HG03457 (cell line): Measurements from ENCODE around the gene ARL4C.

Experiments
- ATAC-seq: cut with Tn5 transposase; IDR thresholded peaks from one replicate; pipeline ENCODE4 v1.9.1; 2021; ENCODE audit warnings: moderate number of reproducible peaks; ENCODE audit not compliant: unreplicated experiment

Gene ARL4C, protein sequence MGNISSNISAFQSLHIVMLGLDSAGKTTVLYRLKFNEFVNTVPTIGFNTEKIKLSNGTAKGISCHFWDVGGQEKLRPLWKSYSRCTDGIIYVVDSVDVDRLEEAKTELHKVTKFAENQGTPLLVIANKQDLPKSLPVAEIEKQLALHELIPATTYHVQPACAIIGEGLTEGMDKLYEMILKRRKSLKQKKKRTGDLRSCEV

DNA sequence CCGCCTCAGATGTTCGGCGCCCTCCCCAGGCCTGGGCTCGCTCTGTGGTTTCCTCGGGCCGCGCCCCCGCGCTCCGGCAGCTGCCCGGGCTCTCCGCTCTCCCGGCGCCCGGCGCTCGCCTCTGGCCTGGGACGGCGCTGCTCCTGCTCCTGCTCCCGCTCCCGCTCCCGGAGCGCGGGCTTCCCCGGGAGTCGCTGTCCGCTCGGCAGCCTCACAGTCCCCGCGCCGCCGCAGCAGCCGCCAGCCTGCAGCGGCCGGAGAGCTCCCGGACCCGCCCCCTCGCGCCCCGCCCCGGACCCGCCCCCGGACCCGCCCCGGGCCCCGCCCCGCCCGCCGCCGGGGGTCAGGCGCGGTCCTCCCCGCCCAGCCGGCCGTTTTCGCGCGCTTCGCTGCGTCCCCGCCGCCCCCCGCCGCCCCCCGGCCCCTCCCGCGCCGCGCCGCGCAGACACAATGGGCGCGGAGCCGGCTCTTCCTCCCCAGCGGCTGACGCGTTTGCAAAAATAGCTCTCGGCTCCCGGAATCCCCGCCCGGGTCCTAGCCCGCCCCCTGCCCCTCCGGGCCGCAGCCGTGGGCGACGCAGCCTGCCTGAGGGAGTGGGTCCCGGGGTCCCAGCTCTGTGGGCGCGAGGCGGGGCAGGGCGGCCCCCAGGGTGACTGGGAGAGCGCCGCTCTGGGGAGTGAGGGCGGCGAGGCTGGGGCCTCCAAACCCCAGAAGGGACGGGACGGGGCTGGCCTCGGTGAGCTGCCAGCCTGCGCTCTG is at the start of gene ARL4C:
ARL4C (minus strand) TSS at position 247 of the 759 bp plus-strand sequence. CDS start 495 bp downstream, outside the sequence.
- peak; percentile 41 for ATAC-seq

DNA sequence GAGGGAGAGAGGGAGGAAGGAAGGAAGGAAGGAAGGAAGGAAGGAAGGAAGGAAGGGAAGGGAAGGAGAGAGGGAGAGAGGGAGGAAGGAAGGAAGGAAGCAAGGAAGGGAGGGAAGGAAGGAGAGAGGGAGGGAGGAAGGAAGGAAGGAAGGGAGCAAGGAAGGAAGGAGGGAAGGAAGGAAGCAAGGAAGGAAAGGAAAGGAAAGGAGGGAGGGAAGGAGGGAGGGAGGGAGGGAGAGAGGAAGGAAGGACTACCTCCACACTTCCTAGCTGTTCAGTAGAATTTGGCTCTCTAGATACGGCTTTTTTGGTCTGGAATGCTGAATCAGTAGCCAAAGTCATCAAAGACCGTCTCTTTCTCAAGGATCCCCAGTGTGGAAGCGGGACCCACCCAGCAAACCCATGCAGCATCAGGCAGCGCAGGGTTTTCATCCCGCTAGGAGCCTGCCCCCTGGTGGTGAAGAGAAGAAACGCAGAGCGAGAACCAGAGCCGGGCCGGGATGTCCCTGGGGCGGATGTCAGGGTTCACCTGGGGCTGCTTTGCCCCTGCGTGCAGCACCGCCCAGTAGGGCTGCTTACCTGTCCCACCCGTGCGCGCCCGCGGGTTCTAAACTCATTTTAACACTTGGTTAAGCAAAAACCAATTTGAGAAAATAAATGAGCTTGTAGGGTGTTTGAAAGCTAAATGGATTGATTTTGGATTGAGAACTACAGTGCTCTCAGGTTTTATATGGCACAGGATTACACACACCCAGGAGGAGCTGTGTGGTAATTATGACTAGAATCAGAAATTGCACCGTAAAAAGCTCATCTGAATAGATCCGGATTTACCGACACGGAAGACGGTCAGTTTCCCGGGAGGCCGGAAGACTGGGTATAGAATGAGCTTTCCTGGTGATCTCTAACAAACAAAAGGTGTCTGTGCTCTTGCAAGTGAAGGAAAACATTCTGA is 48.1 kb upstream of the ARL4C start:
- no peak for ATAC-seq

DNA sequence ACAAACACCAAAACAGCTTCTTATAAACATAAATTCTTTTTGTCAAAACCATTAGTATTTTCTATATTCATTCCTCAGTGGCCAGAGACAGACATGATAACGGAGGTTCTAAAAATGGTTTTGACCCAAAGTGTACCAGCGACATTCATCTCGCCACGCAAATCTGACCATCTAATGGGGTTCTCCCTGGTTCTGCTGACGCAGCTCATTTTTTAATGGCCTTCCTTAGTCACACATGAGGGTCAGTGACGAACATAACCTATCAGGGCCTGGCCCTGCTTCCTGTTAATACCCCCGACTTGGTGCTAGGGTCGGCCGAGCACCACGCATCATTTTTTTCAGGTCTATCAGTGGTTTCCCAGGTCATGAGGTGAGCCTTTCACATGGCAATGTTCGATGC is 45.9 kb upstream of the ARL4C start:
- ATAC-seq, result no peak

DNA sequence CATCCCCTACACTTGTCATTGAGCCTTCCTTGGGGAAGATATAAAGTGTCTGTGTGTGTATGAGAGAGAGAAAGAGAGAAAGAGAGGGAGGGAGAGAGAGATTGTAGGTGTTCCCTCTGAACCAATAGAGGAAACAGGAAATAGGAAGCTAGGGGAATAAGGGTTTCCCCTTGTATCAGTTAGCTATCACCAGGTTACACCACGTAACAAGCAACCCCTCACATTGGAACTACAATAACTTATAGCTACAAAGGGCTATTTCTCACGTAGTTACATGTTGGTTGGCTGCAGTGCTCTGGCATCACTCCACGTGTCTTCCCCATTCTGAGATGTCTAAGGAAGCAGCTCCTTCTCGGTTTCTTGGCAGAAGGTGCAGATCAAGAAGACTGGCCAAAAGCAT is 41.0 kb upstream of the ARL4C start:
- no peak for ATAC-seq

DNA sequence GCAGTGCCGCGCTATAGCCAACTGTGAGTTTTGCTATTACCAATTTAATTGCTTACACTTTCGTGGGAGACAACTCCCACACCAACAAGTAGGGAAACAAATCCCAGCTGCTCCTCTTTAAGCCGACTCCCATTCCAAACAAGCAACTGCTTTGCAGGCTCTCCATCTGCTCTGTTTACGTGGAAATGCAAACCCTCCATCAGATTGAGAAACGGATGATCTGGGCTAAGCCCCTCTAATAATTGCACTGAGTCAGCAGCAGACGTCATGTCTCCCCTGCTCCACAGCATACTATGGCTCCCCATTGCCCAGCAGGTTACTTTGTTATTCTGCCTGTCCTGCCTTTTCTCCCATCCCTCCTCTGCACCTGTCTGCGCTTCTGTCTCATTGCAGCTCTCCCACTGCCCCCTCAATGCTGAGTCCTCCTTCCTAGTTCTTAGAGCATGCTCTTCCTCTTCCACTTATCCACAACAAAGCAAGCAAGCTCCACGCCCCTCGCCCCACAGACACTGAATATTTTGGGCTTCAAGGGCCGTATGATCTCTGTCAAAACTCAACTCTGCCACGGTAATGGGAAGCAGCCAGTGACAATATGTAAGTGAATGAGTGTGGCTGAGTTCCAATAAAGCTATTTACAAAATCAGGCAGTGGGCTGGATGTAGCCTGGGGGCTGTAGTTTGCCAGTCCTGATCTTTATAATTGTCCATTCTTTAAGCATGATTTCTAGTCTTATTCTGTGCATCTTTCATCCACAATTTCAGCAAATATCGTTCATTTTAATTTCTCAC is 39.5 kb upstream of the ARL4C start:
- no peak for ATAC-seq

DNA sequence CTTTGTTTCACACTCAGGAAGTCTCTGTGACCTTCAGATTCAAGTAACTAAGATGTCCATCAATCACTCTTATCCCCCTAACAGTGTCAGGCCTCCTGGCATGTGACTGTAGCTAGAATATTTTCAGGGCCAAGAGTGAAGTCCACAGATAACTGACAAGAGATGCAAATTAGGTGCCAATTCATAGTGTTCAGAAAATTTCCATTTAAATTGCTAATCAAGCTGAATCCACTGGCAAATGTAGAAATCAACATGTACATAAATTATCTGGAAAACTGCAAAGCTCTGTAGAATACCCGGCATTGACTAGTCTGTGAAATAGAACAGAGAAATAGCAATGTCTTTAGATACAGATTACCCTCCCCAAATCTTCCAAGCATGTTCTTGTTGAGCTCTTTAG is 38.6 kb upstream of the ARL4C start:
- ATAC-seq, result no peak

DNA sequence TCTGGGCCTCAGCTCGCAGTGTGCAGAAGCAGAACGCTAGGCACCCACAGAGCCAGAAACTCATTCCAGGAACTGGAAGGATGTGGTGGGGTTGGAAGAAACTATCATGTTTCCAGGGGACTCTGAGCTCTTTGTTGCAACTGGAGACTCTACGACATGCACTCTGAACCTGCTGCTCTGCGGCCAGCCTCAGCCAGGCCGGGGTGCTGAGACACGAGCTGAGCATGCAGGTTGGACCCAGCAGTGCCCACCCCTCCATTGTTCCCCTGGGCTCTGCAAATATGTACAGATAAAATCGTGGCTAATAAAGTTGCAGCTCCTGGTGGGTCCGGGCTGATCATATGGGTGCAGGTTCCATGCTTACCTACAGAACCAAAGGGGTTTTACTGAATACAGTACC is 37.6 kb upstream of the ARL4C start:
- ATAC-seq, result no peak

DNA sequence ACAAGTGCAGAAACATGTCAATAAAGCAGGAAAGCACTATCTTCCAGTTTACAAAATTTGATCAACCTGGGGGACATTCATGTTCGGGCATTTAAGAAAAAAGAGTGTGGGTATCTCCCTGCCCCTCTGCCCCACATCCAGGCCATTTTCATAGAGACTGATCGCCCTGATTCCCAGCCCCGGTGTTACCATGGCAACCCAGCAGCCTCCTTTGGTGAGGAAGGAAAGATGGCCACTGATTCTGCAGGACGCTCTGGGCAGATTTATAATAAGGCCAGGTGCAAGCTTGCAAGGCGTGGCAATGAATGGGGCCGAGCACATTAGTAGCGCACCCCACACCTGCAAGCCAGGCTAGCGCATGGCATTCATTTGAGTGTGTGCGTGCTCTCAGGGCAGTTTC is 36.7 kb upstream of the ARL4C start:
- ATAC-seq, result no peak

DNA sequence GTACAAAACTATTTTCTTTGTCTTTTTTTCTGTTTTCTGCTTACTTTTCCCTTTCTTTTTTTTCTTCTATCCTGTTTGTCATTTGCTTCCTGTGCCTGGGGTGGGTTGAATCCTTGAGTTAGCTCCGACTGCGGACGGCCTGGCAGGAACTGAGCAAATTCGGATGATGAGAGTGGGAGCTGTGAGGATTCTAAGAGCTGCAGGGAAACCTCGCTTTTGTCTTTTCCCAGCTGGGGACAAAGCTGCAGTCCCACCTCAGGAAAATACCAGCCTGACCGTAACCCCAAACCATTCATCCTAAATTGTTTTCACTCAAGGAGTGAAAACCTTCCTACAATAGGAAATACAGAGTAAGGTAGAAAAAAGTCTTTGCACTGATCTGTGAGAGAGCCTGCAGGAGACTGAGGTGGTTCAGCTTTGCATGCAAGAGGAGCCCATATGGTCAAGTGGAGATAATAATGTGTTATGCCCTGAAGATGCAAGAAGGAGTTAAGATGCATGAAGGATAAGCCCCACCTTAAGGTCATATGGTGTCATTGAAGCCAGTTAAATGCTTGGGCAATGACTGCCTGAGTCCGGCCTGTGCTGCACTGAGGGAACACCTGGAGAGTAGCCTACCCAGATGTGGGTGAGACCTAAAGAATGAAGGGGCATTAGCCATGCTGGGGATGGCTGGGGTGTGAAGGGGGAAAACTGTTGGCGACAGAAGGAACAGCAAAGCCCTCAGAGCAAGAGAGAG is 31.7 kb upstream of the ARL4C start:
- no peak for ATAC-seq

DNA sequence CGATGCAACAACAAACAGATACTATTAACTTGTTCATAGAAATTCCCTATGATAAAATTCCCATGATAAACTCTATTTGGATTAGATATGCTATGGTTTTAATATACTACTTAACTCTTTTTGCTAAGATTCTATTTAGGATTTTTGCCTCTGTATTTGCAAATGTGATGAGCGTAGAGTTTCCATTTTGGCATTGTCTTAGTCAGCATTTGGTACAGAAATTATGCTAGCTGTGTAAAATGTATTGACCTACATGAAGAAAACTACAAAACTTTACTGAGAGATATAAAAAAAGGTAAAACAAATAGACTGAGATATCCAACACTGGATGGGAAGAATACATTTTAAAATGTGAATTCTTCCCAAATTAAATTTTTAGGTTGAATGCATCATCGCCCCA is 29.8 kb upstream of the ARL4C start:
- ATAC-seq, result no peak

DNA sequence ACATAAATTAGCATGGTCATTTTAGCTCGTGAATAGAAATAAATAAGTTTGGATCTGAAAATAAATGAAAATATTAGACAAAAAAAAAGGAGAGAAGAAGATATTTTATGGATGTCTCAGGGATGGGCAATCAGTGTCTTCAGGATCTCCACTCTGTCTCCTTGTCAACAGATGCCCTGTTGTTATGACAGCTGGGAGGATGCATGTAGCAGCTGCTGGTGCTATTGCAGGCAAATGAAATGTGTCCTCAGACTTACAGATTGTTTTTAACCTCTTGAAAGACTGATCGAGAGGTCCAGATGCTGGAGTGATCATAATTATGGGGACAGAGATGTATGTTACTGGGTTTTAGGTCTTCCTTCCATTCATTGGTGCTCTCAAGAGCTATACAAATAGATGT is 24.7 kb upstream of the ARL4C start:
- ATAC-seq, result no peak

DNA sequence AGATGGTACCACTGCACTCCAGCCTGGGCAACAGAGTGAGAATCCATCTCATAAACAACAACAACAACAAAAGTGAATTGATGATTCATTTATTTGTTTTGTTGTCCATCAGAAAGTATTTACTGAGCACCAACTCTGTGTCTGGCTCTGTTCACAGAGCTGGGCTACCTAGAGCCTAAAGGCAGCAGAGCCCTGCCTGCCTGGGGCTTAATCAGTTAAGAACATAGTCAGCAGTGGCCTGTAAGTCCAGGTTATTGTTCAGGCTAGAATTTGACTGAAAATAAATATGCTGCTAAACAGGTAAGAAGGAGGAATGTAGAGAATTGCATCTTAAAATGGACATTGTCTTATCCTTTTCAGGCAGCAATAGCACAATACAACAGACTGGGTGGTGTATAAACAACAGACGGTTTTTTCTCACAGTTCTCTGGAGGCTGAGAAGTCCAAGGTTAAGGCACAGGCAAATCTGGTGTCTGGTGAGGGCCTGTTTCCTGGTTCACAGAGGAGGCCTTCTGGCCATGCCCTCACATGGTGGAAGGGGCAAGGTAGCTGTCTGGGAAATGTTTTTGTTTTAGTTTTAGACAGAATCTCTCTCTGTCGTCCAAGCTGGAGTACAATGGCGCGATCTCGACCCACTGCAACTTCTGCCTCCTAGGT is 22.2 kb upstream of the ARL4C start:
- no peak for ATAC-seq

DNA sequence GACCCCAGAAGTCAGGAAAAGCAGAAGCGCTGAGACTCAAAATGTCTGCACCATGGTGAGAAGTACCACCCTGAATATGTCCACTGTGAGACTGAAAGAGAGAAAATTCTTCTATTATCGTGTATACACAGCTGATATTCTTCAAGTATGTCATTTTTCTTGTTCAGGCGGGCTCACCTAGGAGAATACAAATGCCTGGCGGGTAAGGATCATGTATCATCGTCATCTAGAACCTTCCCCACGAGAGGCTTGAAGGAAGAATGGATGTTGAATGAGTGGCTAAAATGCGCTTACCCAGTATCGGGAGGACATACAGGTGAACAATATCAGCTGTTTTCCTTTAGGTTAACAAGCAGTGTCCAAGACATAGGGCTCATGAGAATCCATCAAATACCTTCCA is 21.1 kb upstream of the ARL4C start:
- no peak for ATAC-seq

DNA sequence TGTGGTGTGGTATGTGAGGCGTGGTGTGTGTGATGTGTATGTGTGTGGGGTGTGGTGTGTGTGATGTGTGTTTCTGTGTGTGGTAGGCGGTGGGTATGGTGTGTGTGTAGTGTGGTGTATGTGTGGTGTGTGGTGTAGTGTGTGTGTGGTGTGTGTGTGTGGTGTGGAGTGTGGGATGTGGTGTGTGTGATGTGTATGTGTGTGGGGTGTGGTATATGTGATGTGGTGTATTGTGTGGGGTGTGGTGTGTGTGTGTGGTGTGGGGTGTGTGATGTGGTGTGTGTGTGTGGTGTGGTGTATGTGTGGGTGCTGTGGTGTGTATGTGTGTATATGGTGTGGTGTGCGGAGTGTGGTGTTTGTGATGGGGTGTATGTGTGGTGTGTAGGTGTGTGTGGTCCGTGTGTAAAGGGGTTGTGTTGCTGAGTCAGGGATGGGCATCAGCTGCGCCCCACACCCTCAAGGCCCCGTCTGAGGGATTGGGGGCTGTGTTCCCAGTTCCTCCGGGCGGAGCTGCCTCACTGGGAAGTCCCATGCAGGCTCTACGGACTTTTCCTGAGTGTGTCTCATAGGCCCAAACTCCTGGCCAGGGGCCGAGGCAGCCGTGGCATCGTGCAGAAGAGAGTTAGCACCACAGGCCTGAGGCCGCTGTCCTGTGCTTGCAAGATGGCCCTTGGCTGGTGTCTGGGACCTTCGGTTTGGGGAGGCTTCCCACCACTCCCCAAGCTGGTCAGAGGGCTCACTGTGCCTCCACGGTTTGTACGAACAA is 18.2 kb upstream of the ARL4C start:
- no peak for ATAC-seq

DNA sequence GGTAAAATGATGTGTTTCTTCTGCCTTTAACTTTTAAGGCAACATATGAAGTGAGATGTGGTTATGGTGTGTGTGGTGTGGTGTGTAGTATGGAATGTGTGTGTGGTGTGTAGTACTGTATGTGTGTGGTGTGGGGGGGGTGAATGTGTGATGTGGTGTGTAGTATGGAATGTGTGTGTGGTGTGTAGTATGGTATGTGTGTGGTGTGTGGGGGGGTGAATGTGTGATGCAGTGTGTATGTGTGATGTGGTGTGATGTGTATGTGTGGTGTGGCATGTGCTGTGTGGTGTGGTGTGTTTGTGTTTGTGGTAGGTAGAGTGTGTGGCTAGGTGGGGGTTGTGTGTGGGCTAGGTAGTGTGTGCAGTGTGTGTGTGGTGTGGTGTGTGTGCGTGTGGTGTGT is 17.2 kb upstream of the ARL4C start:
- ATAC-seq, result no peak

DNA sequence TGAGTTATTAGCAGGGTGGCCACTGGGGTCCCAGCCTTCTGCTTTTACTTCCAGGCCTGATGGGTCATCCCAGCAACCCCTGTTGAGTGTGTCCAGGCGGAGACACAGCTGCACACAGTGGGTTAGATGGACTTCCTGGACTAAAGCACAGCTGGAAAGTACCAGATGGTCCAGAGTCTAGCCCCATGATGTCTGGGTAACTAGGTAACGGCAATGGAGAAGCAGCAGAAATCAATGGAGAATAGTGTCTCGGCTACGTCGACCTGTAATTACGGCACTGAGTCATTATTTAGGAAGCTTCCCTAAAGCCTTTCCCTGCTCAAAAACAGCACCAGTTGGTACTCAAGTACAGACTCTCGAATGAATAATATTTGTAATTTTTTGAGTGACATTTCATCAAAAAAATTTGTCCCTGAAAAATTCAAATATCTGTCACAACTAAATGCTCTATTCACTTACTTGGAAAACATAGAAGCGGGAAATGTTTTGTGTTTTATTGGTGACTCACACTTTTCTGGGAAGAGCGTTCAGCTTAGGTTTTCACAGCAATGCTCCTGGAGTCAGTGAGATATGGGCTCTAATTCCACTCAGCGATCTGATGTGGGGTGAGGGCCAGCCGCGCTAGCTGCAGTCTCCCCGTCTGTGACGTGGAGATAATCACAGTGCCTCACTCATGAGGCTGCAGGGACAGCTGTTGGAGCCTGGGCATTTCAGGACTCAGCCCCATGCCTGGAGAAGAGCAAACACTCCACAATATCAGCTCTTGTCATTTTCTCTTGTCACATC is 16.2 kb upstream of the ARL4C start:
- ATAC-seq, result no peak

DNA sequence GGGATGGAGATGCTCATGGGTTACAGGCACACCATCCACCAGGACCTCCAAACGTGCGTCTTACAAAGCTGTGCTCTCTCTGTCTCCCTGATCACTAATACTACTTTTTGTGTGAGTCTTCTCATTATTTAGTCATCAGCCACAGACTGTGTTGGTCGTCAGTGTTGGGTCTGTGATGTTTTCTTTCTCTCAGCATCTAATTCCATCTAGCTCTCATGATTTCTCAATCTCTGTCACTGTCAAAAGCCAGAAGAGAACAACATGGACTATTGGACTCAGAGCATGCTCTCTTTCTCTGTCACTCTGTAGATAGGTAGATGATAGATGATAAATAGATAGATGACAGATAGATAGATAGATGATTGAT is 6.0 kb upstream of the ARL4C start:
- no peak for ATAC-seq

DNA sequence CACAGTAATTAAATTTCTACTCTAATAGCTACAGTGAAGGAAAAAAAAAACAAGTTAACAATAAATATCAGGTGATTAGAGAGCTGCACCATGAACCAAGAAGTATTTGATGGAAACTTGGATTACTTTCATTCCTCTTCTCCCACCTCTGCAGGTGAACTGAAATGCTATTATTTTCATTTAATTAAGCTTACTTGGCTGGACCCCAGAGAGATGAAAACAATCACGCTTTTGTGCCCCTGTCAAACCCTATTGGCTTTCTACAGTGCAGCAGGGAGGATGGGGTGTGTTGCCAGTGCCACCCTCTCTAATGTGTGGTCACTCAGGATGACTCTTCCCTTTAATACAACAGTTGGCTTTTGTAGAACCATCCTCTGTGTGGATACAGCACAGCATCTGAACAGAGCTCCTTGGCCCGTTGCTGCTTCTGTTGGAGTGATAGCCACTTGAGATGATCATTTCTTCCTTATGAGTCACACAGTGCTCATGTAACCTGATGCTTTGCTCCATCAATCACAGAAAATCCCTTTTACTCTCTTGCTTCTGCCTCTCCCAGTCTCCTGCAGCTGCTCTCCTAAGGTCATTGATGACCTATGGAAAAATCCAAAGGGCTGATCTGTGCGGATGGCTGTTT is 5.5 kb upstream of the ARL4C start:
- no peak for ATAC-seq
